Peyer's patch (tissue), 4 donors: Measurements from ENCODE around the gene ESYT3.
"Not testable (repeated sequence)": the region's sequence is repeated elsewhere in the genome, so short reads cannot be mapped to it uniquely, and the experiment has no call there.

Experiments used
- POLR2A ChIP-seq, 2 donors: fragments of 450-650 bp; IDR thresholded peaks; one replicate each; pipeline ENCODE4 v1.5.1; 2017; ENCODE audit warnings: antibody characterized with exemption in 2 of 2, mild to moderate bottlenecking in 2 of 2, moderate library complexity in 2 of 2
- TF ChIP-seq, protein P1 (sequence below), 6 experiments: fragments of 450-650 bp in 4 of 6; fragments of 200-600 bp in 2 of 6; sonication (generic) in 1 of 6; IDR thresholded peaks; one replicate each; pipeline ENCODE4 v1.5.1; 2017 to 2019; ENCODE audit warnings: antibody characterized with exemption in 6 of 6, mild to moderate bottlenecking in 3 of 6, moderate library complexity in 1 of 6

DNA sequence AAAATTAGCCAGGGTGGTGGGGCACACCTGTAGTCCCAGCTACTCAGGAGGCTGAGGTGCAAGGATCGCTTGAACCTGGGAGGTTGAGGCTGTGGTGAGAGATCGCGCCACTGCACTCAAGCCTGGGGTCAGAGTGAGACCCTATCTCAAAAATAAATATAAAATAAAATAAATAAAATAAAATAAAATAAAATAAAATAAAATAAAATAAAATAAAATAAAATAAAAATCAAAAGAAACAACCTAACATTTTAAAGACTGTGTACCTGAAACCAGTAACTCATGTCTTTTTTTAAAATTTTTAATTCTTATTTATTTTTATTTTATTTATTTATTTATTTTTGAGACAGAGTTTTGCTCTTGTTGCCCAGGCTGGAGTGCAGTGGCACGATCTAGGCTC, 7.7 kb upstream of the ESYT3 start:
- TF ChIP-seq, protein P1, sequence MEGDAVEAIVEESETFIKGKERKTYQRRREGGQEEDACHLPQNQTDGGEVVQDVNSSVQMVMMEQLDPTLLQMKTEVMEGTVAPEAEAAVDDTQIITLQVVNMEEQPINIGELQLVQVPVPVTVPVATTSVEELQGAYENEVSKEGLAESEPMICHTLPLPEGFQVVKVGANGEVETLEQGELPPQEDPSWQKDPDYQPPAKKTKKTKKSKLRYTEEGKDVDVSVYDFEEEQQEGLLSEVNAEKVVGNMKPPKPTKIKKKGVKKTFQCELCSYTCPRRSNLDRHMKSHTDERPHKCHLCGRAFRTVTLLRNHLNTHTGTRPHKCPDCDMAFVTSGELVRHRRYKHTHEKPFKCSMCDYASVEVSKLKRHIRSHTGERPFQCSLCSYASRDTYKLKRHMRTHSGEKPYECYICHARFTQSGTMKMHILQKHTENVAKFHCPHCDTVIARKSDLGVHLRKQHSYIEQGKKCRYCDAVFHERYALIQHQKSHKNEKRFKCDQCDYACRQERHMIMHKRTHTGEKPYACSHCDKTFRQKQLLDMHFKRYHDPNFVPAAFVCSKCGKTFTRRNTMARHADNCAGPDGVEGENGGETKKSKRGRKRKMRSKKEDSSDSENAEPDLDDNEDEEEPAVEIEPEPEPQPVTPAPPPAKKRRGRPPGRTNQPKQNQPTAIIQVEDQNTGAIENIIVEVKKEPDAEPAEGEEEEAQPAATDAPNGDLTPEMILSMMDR (IDR thresholded peaks at IDR 0.05) = not testable (repeated sequence)
- not testable (repeated sequence) for TF ChIP-seq POLR2A (IDR thresholded peaks at IDR 0.05)
